Measurements from ENCODE around the gene PSEN2. TPM values are rescaled to one million over a fixed set of nuclear protein-coding genes. Genes with fewer than 3 reads are reported as not detected.

The PSEN2 gene
- polyA plus RNA-seq, 1 donor (not counting 4 experiments of a cell fraction or from before 2014, with no cell fraction given) = 9.5 TPM

DNA sequence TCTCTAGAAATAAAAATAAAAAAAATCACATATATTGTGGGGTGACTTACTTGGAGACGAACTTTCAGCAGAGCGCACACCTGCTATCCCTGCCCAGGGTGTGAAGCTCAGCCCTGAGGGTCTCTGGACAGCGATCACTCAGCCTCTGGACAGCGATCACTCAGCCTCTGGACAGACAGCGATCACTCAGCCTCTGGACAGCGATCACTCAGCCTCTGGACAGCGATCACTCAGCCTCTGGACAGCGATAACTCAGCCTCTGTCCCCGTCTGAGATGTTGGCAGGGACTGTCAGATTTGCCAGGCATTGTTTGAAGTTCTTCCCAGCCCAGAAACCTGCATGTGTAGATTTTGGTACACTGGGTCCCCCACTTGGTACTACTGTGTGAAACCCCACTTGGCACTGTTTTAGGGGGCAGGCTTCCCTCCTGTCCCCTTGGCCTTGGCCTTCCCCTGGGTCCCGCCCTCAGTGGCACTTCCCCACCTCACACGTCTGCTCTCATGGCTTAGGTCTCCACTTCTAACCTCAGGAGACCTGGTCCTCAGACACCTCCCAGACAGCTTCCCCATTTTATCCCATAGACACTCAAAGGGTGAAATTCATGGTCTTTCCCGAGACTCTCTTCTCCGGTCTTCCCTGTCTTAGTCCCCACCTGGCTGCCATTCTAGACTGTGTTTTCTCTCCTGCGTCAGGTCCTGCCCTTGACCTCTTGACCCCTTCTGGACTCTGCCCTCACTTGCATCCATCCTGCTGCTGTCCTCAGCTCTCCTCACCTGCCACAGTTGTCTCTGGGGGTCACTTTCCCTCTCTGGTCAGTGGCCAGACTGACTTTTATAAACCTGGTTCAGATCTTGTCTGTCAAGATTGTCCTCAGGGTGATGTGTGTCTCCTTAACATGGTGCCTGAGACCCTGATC lies 10.2 kb downstream of the PSEN2 start:
- H3K27me3 ChIP-seq (ENCODE audit: control insufficient read depth, extremely low read depth, insufficient read depth, low read length) = no peaks in the 10 kb centered on the region
- H3K4me3 ChIP-seq (ENCODE audit: control insufficient read depth in 2 of 3, extremely low read depth in 1 of 3, insufficient read depth in 2 of 3, low read depth in 1 of 3, low read length in 3 of 3) = no peak overlapping the region
- peaks cover 10% of the 10 kb centered on the region for H3K4me1 ChIP-seq (ENCODE audit: control insufficient read depth, extremely low read depth, insufficient read depth, low read length)
- no peaks in the 10 kb centered on the region for H3K79me2 ChIP-seq (ENCODE audit: control insufficient read depth, insufficient read depth, low read length)
- no peak overlapping the region for H2AFZ ChIP-seq (ENCODE audit: control insufficient read depth, low read length)
- dilution Hi-C loops (cut with MboI; ENCODE audit: extremely low pct_ligation_motif_present, low sequenced_read_pairs) = loop anchor here (10.0 kb wide), 1 partner anchor 246 kb away; no protein-coding TSS in a partner anchor
- no peaks in the 10 kb centered on the region for H4K20me1 ChIP-seq (ENCODE audit: control insufficient read depth, extremely low read depth, insufficient read depth, low read length)
- no peak overlapping the region for H3K4me2 ChIP-seq (ENCODE audit: control insufficient read depth, extremely low read depth, insufficient read depth, low read depth, low read length)
- no peak for DNase-seq (ENCODE audit: low read depth, low spot score)
- no peak overlapping the region for H3K9ac ChIP-seq (ENCODE audit: control insufficient read depth, extremely low read depth, insufficient read depth, low read length)
- no peak overlapping the region for H3K27ac ChIP-seq (ENCODE audit: control insufficient read depth, insufficient read depth, low read length)
- TF ChIP-seq, protein P1, sequence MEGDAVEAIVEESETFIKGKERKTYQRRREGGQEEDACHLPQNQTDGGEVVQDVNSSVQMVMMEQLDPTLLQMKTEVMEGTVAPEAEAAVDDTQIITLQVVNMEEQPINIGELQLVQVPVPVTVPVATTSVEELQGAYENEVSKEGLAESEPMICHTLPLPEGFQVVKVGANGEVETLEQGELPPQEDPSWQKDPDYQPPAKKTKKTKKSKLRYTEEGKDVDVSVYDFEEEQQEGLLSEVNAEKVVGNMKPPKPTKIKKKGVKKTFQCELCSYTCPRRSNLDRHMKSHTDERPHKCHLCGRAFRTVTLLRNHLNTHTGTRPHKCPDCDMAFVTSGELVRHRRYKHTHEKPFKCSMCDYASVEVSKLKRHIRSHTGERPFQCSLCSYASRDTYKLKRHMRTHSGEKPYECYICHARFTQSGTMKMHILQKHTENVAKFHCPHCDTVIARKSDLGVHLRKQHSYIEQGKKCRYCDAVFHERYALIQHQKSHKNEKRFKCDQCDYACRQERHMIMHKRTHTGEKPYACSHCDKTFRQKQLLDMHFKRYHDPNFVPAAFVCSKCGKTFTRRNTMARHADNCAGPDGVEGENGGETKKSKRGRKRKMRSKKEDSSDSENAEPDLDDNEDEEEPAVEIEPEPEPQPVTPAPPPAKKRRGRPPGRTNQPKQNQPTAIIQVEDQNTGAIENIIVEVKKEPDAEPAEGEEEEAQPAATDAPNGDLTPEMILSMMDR (optimal IDR thresholded peaks at IDR 0.05 in 1 of 3, IDR thresholded peaks at IDR 0.05 in 1 of 3, conservative IDR thresholded peaks at IDR 0.05 in 1 of 3; ENCODE audit: extremely low read depth in 1 of 3, insufficient read depth in 2 of 3, low read length in 3 of 3) = no peak
- TF ChIP-seq EZH2 (IDR thresholded peaks at IDR 0.05; ENCODE audit: low read length) = no peak
- FAIRE-seq = no peak
- H3K9me1 ChIP-seq (ENCODE audit: control insufficient read depth, extremely low read depth, insufficient read depth, low read length) = no peaks in the 10 kb centered on the region
- peaks cover 0 to 11% of the 10 kb centered on the region in 2 experiments for H3K36me3 ChIP-seq (ENCODE audit: control insufficient read depth in 2 of 2, extremely low read depth in 1 of 2, insufficient read depth in 2 of 2, low read length in 2 of 2)
- H3K9me3 ChIP-seq (ENCODE audit: control insufficient read depth, low read depth, low read length) = no peaks in the 10 kb centered on the region

DNA sequence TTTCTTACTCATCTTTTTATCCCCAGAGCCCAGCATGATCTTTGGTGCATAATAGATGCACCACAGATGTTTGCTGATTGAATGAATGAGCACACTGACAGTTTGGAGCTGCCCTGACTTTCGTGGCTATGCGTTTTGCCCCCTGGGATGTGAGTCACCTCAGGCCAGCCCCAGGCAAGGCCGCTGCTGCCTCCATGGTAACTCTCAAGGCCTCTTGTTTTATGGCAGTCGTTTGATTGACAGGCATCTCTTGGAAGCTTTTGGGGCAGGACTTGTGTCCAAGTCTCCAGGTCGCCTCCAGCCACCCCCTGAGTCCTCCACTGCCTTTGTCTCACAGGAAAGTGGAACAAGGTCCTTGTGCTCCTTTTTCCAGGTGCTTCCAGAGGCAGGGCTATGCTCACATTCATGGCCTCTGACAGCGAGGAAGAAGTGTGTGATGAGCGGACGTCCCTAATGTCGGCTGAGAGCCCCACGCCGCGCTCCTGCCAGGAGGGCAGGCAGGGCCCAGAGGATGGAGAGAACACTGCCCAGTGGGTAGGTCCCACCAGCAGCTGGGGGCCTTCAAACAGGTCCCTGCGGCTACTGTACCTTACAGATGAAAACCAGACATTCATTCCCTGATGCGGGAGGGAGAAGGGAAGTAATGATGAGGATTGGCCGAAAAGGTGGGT lies 11.2 kb downstream of the PSEN2 start:
- no peak for DNase-seq (ENCODE audit: low read depth, low spot score)
- no peak overlapping the region for H3K4me2 ChIP-seq (ENCODE audit: control insufficient read depth, extremely low read depth, insufficient read depth, low read depth, low read length)
- no peaks in the 10 kb centered on the region for H3K9me1 ChIP-seq (ENCODE audit: control insufficient read depth, extremely low read depth, insufficient read depth, low read length)
- H3K4me3 ChIP-seq (ENCODE audit: control insufficient read depth in 2 of 3, extremely low read depth in 1 of 3, insufficient read depth in 2 of 3, low read depth in 1 of 3, low read length in 3 of 3) = no peak overlapping the region
- H3K9me3 ChIP-seq (ENCODE audit: control insufficient read depth, low read depth, low read length) = no peaks in the 10 kb centered on the region
- no peak overlapping the region for H2AFZ ChIP-seq (ENCODE audit: control insufficient read depth, low read length)
- TF ChIP-seq, protein P1 (optimal IDR thresholded peaks at IDR 0.05 in 1 of 3, IDR thresholded peaks at IDR 0.05 in 1 of 3, conservative IDR thresholded peaks at IDR 0.05 in 1 of 3; ENCODE audit: extremely low read depth in 1 of 3, insufficient read depth in 2 of 3, low read length in 3 of 3) = no peak
- no peak for TF ChIP-seq EZH2 (IDR thresholded peaks at IDR 0.05; ENCODE audit: low read length)
- no peaks in the 10 kb centered on the region for H3K27me3 ChIP-seq (ENCODE audit: control insufficient read depth, extremely low read depth, insufficient read depth, low read length)
- H3K79me2 ChIP-seq (ENCODE audit: control insufficient read depth, insufficient read depth, low read length) = no peaks in the 10 kb centered on the region
- no peaks in the 10 kb centered on the region for H4K20me1 ChIP-seq (ENCODE audit: control insufficient read depth, extremely low read depth, insufficient read depth, low read length)
- dilution Hi-C loops (cut with MboI; ENCODE audit: extremely low pct_ligation_motif_present, low sequenced_read_pairs) = loop anchor here (10.0 kb wide), 1 partner anchor 247 kb away; no protein-coding TSS in a partner anchor
- no peak overlapping the region for H3K9ac ChIP-seq (ENCODE audit: control insufficient read depth, extremely low read depth, insufficient read depth, low read length)
- H3K27ac ChIP-seq (ENCODE audit: control insufficient read depth, insufficient read depth, low read length) = no peak overlapping the region
- peaks cover 3% of the 10 kb centered on the region for H3K4me1 ChIP-seq (ENCODE audit: control insufficient read depth, extremely low read depth, insufficient read depth, low read length)
- peaks cover 0 to 11% of the 10 kb centered on the region in 2 experiments for H3K36me3 ChIP-seq (ENCODE audit: control insufficient read depth in 2 of 2, extremely low read depth in 1 of 2, insufficient read depth in 2 of 2, low read length in 2 of 2)
- no peak for FAIRE-seq
